HepG2 (cell line): ENCODE data around the gene NSD1. TPM values are rescaled to one million over a fixed set of nuclear protein-coding genes. Genes with fewer than 3 reads are reported as not detected.
A peak's percentile ranks its signal among the peaks of the same experiment; 100 is the strongest.

Experiments
- ATAC-seq: fragments of 200-7000 bp; cut with Tn5 transposase; 3 replicates; pipeline ENCODE4 v1.9.1; 2020; ENCODE audit warnings: mild to moderate bottlenecking, moderate library complexity
- Bru-seq: library from RNA; stranded (reverse); fragments of 400-500 nt; gene quantifications from one replicate; lab custom pipeline; 2021; lab: Mats Ljungman, UMichigan
- BruChase-seq, 2 experiments: library from RNA; stranded (reverse); fragments of 400-500 nt; gene quantifications; one replicate each; lab custom pipeline; 2021; lab: Mats Ljungman, UMichigan
- BruUV-seq: library from RNA; stranded (reverse); fragments of 400-500 nt; replicated peaks from 2 replicates; lab custom pipeline; 2021; lab: Mats Ljungman, UMichigan
- CTCF ChIA-PET: fragments of 300-600 bp; formaldehyde crosslinking; extraction: SDS; loops from one replicate; lab custom pipeline; 2021; ENCODE audit warnings: low total read pairs, inconsistent platforms, low intra/inter-chr PET ratio; lab: Yijun Ruan, JAX
- POLR2A ChIA-PET: fragments of 350-600 bp; sonication (Branson Sonifier 250); formaldehyde crosslinking; loops from one replicate; lab custom pipeline; 2020; ENCODE audit warnings: antibody characterized with exemption, inconsistent platforms; lab: Yijun Ruan, JAX
- DNase-seq: peaks from one replicate; pipeline ENCODE4 v3.0.0-alpha.2; 2015; ENCODE audit warnings: low spot score
- FAIRE-seq: peaks from 3 replicates; lab custom pipeline; 2011; peaks lifted over from hg19 to GRCh38; lab: Jason Lieb, UNC
- H2AFZ ChIP-seq: one replicate; pipeline ENCODE4 v1.6.1; 2011; ENCODE audit warnings: low read length, inconsistent platforms
- H3K27ac ChIP-seq: fragments of 300-600 bp; 3 replicates; pipeline ENCODE4 v1.8.0; 2011; ENCODE audit warnings: mixed run types, mild to moderate bottlenecking, mixed read lengths, low read length, inconsistent platforms; ENCODE audit not compliant: insufficient read depth; ENCODE audit errors: extremely low read length
- H3K27me3 ChIP-seq, 2 experiments: fragments of 200-600 bp in 1 of 2; 2 replicates in 1 of 2; 3 replicates in 1 of 2; pipeline versions ENCODE4 v1.6.0 to v1.8.0; 2011; ENCODE audit warnings: low read length in 2 of 2, mild to moderate bottlenecking in 2 of 2, moderate library complexity in 2 of 2, inconsistent platforms in 1 of 2; ENCODE audit not compliant: insufficient read depth in 2 of 2, control insufficient read depth in 1 of 2
- H3K36me3 ChIP-seq, 2 experiments: fragments of 200-600 bp in 1 of 2; replicated peaks in 1 of 2; 2 replicates in 1 of 2; 3 replicates in 1 of 2; pipeline versions ENCODE4 v1.5.1 to v1.8.0; 2011; ENCODE audit warnings: low read length in 2 of 2, inconsistent platforms in 1 of 2; ENCODE audit not compliant: insufficient read depth in 2 of 2, control insufficient read depth in 1 of 2
- H3K4me1 ChIP-seq: 2 replicates; pipeline ENCODE4 v1.5.1; 2012; ENCODE audit warnings: low read length, inconsistent platforms; ENCODE audit not compliant: insufficient read depth
- H3K4me2 ChIP-seq: 2 replicates; pipeline ENCODE4 v1.6.0; 2011; ENCODE audit warnings: low read depth, low read length, inconsistent platforms
- H3K4me3 ChIP-seq, 3 experiments: fragments of 200-600 bp in 1 of 3; sonication (generic), shearing (Covaris generic) in 1 of 3; replicated peaks in 1 of 3; 2 replicates each; pipeline ENCODE4 v1.5.1; 2011 to 2016; ENCODE audit warnings: low read length in 3 of 3, inconsistent platforms in 2 of 3, low read depth in 2 of 3, mild to moderate bottlenecking in 2 of 3, control low read depth in 1 of 3, mixed read lengths in 1 of 3; ENCODE audit not compliant: insufficient read depth in 1 of 3
- H3K79me2 ChIP-seq: one replicate; pipeline ENCODE4 v1.6.1; 2011; ENCODE audit warnings: low read length, inconsistent platforms; ENCODE audit not compliant: insufficient read depth
- H3K9ac ChIP-seq: 2 replicates; pipeline ENCODE4 v1.6.0; 2011; ENCODE audit warnings: mild to moderate bottlenecking, low read depth, low read length, inconsistent platforms; ENCODE audit not compliant: insufficient read depth
- H3K9me3 ChIP-seq: 2 replicates; pipeline ENCODE4 v1.5.1; 2012; ENCODE audit warnings: mild to moderate bottlenecking, low read length
- H4K20me1 ChIP-seq: 2 replicates; pipeline ENCODE4 v1.6.0; 2011; ENCODE audit warnings: inconsistent platforms, mild to moderate bottlenecking, low read length, moderate library complexity; ENCODE audit not compliant: insufficient read depth
- BRCA1 ChIP-seq: sonication (generic); formaldehyde crosslinking; IDR thresholded peaks from 2 replicates; pipeline ENCODE4 v1.4.0; 2020; ENCODE audit warnings: missing genetic modification reagents
- CENPT ChIP-seq: sonication (generic); formaldehyde crosslinking; IDR thresholded peaks from 2 replicates; pipeline ENCODE4 v1.8.0; 2022; ENCODE audit warnings: low read depth, mild to moderate bottlenecking, moderate library complexity, missing genetic modification reagents
- SNAPC2 ChIP-seq: sonication (generic); formaldehyde crosslinking; IDR thresholded peaks from 2 replicates; pipeline ENCODE4 v1.8.1; 2022; ENCODE audit warnings: mild to moderate bottlenecking, missing genetic modification reagents
- WGBS: methylation state at CpG from one replicate; pipeline ENCODE4 v1.1.6; 2017; ENCODE audit warnings: low lambda C conversion rate; 5-methylcytosine and 5-hydroxymethylcytosine counted together
- in situ Hi-C: cut with HindIII; loops from 2 replicates; pipeline ENCODE4 v1.10.0; 2017; ENCODE audit warnings: low pct_unique_long_range_greater_than_20kb; ENCODE audit not compliant: extremely low pct_ligation_motif_present
- intact Hi-C: fragments of 100-400 bp; cut with micrococcal nuclease; formaldehyde crosslinking; loops from one replicate; pipeline ENCODE4 v1.10.0; 2022; ENCODE audit not compliant: unreplicated experiment
- long read RNA-seq, 2 experiments: library from RNA in 1 of 2; library from polyadenylated mRNA in 1 of 2; stranded (forward) in 1 of 2; unstranded in 1 of 2; transcript quantifications; one replicate each; pipeline ENCODE4 v2.0.0, GENCODE V29; 2019 to 2022
- polyA minus RNA-seq, 3 experiments: library from RNA; depleted of rRNA, polyadenylated mRNA; stranded (reverse); fragments of >200 nt; gene quantifications; 2 replicates each; pipeline ENCODE4 v1.2.3, GENCODE V29; 2011; ENCODE audit warnings: low replicate concordance in 1 of 3
- polyA plus RNA-seq, 8 experiments: library from polyadenylated mRNA; depleted of rRNA in 3 of 8; stranded (reverse) in 7 of 8; unstranded in 1 of 8; fragments of >200 nt; fragmentation: Illumina TruSeq in 4 of 8; extraction: Trizol in 4 of 8; gene quantifications; 2 replicates each; pipeline versions ENCODE4 v1.2.1 to v1.2.3, GENCODE V29; 2011 to 2016; ENCODE audit warnings: low read depth in 4 of 8, missing spikeins in 1 of 8, mixed read lengths in 1 of 8; ENCODE audit not compliant: insufficient read depth in 1 of 8
- total RNA-seq, 5 experiments: library from RNA; depleted of rRNA; stranded (reverse); fragments of >200 nt; fragmentation: Illumina TruSeq; extraction: Trizol; gene quantifications; 2 replicates each; pipeline ENCODE4 v1.2.3, GENCODE V29; 2016; ENCODE audit warnings: low read depth in 1 of 5
- TF ChIP-seq, protein P1 (sequence below): IDR thresholded peaks from 2 replicates; pipeline ENCODE4 v1.6.1; 2016; ENCODE audit warnings: low read depth, missing genetic modification reagents, missing compliant biosample characterization
- TF ChIP-seq, protein P2 (sequence below): sonication (generic); formaldehyde crosslinking; IDR thresholded peaks from 2 replicates; pipeline ENCODE4 v1.8.0; 2022; ENCODE audit warnings: mild to moderate bottlenecking, missing genetic modification reagents; ENCODE audit not compliant: insufficient replicate concordance

NSD1 gene, protein sequence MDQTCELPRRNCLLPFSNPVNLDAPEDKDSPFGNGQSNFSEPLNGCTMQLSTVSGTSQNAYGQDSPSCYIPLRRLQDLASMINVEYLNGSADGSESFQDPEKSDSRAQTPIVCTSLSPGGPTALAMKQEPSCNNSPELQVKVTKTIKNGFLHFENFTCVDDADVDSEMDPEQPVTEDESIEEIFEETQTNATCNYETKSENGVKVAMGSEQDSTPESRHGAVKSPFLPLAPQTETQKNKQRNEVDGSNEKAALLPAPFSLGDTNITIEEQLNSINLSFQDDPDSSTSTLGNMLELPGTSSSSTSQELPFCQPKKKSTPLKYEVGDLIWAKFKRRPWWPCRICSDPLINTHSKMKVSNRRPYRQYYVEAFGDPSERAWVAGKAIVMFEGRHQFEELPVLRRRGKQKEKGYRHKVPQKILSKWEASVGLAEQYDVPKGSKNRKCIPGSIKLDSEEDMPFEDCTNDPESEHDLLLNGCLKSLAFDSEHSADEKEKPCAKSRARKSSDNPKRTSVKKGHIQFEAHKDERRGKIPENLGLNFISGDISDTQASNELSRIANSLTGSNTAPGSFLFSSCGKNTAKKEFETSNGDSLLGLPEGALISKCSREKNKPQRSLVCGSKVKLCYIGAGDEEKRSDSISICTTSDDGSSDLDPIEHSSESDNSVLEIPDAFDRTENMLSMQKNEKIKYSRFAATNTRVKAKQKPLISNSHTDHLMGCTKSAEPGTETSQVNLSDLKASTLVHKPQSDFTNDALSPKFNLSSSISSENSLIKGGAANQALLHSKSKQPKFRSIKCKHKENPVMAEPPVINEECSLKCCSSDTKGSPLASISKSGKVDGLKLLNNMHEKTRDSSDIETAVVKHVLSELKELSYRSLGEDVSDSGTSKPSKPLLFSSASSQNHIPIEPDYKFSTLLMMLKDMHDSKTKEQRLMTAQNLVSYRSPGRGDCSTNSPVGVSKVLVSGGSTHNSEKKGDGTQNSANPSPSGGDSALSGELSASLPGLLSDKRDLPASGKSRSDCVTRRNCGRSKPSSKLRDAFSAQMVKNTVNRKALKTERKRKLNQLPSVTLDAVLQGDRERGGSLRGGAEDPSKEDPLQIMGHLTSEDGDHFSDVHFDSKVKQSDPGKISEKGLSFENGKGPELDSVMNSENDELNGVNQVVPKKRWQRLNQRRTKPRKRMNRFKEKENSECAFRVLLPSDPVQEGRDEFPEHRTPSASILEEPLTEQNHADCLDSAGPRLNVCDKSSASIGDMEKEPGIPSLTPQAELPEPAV (N-terminal part only)
- total RNA-seq (2016; rRNA removed; fragmentation: Illumina TruSeq; extraction: Trizol), result 0.09 and 0.18 TPM in 2 replicates
- total RNA-seq (2016; cell fraction: cytosol; rRNA removed; fragmentation: Illumina TruSeq; extraction: Trizol; ENCODE audit: low read depth), result under 0.01 TPM in 1 of 2 replicates, not detected in the other
- 0.04 and 0.09 TPM in 2 replicates for total RNA-seq (2016; cell fraction: insoluble cytoplasmic fraction; rRNA removed; fragmentation: Illumina TruSeq; extraction: Trizol)
- total RNA-seq (2016; cell fraction: membrane; rRNA removed; fragmentation: Illumina TruSeq; extraction: Trizol), result 0.10 and 0.12 TPM in 2 replicates
- total RNA-seq (2016; cell fraction: nucleus; rRNA removed; fragmentation: Illumina TruSeq; extraction: Trizol), result 0.16 and 0.19 TPM in 2 replicates
- 0.01 and 0.05 TPM in 2 replicates for polyA plus RNA-seq (2011; rRNA removed)
- polyA plus RNA-seq (2011; cell fraction: cytosol; rRNA removed), result under 0.01 and 0.01 TPM in 2 replicates
- 0.06 and 0.09 TPM in 2 replicates for polyA plus RNA-seq (2011; cell fraction: nucleus; rRNA removed)
- 0.01 TPM in 1 of 2 replicates, not detected in the other for polyA plus RNA-seq (2012)
- not detected in 2 replicates for polyA plus RNA-seq (2016; cell fraction: cytosol; fragmentation: Illumina TruSeq; extraction: Trizol; ENCODE audit: low read depth)
- not detected in 2 replicates for polyA plus RNA-seq (2016; cell fraction: insoluble cytoplasmic fraction; fragmentation: Illumina TruSeq; extraction: Trizol; ENCODE audit: low read depth)
- polyA plus RNA-seq (2016; cell fraction: membrane; fragmentation: Illumina TruSeq; extraction: Trizol; ENCODE audit: low read depth), result not detected in 2 replicates
- polyA plus RNA-seq (2016; cell fraction: nucleus; fragmentation: Illumina TruSeq; extraction: Trizol; ENCODE audit: insufficient read depth, low read depth), result 0.07 and 0.29 TPM in 2 replicates
- 0.12 and 50.5 TPM in 2 replicates for polyA minus RNA-seq (2011; rRNA and poly(A)+ RNA removed; ENCODE audit: low replicate concordance)
- polyA minus RNA-seq (2011; cell fraction: cytosol; rRNA and poly(A)+ RNA removed), result 0.10 and 0.26 TPM in 2 replicates
- 0.12 and 0.52 TPM in 2 replicates for polyA minus RNA-seq (2011; cell fraction: nucleus; rRNA and poly(A)+ RNA removed)
- Bru-seq, nascent RNA, result percentile 14 among the genes with signal in this experiment
- percentile 17 among the genes with signal in this experiment for BruChase-seq, experiment 1, labeled RNA remaining after a 6-hour chase
- percentile 15 among the genes with signal in this experiment for BruChase-seq, experiment 2, labeled RNA remaining after a 2-hour chase
- long read RNA-seq, experiment 1, result 0 reads
- long read RNA-seq, experiment 2, result 0 reads

DNA sequence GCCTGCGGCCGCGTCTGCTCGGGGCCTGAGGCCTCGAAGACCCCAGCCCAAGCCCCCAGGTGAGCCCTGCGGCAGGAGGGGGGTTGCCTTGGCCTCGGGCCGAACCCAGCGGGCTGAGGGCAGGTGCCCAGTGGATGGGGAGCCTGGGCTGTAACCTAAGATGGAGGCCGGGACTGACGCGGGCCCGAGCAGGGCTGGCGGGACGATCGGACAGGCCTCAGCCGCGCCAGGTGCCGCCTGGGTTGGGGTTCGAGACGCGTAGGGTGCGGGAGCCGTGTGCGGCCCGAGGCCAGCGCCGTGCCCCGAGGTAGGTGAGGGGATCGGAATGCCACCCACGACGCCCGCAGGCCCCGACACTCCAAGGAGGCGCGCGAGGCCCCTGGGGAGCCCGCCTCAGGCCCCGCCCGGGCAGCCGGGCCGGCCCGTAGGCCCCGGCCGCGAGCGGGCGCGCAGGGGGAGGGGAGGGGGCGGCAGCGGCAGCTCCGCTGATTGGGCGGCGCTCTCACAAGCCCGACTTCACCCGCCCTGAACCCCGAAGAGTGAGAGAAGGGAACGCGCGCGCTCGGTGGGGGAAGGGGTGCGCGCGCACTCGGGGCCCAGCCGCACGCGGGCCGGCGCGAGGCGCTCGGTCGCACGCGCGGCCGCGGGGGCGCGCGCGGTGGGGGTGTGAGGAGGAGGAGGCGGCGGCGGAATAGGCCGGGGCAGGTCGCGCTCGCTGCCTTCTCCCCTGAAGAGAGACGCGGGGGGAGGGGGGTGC lies at the start of gene NSD1:
Gene NSD1 (plus strand): TSS at position 678 of the 757 bp plus-strand sequence. CDS start 1,331 bp downstream, outside the sequence.
- POLR2A ChIA-PET, result no interaction called here
- no peaks in the 10 kb centered on the region for H4K20me1 ChIP-seq
- CTCF ChIA-PET, result no interaction called here
- no peak for TF ChIP-seq CENPT (CRISPR knock-in tag)
- TF ChIP-seq BRCA1 (CRISPR knock-in tag), result no peak
- TF ChIP-seq SNAPC2, result no peak
- TF ChIP-seq, protein P1, sequence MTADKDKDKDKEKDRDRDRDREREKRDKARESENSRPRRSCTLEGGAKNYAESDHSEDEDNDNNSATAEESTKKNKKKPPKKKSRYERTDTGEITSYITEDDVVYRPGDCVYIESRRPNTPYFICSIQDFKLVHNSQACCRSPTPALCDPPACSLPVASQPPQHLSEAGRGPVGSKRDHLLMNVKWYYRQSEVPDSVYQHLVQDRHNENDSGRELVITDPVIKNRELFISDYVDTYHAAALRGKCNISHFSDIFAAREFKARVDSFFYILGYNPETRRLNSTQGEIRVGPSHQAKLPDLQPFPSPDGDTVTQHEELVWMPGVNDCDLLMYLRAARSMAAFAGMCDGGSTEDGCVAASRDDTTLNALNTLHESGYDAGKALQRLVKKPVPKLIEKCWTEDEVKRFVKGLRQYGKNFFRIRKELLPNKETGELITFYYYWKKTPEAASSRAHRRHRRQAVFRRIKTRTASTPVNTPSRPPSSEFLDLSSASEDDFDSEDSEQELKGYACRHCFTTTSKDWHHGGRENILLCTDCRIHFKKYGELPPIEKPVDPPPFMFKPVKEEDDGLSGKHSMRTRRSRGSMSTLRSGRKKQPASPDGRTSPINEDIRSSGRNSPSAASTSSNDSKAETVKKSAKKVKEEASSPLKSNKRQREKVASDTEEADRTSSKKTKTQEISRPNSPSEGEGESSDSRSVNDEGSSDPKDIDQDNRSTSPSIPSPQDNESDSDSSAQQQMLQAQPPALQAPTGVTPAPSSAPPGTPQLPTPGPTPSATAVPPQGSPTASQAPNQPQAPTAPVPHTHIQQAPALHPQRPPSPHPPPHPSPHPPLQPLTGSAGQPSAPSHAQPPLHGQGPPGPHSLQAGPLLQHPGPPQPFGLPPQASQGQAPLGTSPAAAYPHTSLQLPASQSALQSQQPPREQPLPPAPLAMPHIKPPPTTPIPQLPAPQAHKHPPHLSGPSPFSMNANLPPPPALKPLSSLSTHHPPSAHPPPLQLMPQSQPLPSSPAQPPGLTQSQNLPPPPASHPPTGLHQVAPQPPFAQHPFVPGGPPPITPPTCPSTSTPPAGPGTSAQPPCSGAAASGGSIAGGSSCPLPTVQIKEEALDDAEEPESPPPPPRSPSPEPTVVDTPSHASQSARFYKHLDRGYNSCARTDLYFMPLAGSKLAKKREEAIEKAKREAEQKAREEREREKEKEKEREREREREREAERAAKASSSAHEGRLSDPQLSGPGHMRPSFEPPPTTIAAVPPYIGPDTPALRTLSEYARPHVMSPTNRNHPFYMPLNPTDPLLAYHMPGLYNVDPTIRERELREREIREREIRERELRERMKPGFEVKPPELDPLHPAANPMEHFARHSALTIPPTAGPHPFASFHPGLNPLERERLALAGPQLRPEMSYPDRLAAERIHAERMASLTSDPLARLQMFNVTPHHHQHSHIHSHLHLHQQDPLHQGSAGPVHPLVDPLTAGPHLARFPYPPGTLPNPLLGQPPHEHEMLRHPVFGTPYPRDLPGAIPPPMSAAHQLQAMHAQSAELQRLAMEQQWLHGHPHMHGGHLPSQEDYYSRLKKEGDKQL (CRISPR knock-in tag), result no peak
- TF ChIP-seq, protein P2, sequence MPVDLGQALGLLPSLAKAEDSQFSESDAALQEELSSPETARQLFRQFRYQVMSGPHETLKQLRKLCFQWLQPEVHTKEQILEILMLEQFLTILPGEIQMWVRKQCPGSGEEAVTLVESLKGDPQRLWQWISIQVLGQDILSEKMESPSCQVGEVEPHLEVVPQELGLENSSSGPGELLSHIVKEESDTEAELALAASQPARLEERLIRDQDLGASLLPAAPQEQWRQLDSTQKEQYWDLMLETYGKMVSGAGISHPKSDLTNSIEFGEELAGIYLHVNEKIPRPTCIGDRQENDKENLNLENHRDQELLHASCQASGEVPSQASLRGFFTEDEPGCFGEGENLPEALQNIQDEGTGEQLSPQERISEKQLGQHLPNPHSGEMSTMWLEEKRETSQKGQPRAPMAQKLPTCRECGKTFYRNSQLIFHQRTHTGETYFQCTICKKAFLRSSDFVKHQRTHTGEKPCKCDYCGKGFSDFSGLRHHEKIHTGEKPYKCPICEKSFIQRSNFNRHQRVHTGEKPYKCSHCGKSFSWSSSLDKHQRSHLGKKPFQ (CRISPR knock-in tag), result no peak

More for the DNA sequence above, at the start of gene NSD1:
- Histone ChIP-seq H3K27me3 (peaks cover 0 to 11% of the 10 kb centered on the region in 2 experiments; a peak in 2 of 5 replicates), H3K9ac (no peak within 1 kb of the TSS), H3K36me3 (no peaks in the 10 kb centered on the region), H2AFZ (no peak within 1 kb of the TSS), H3K27ac (no peak within 1 kb of the TSS), H3K4me3 (peak within 1 kb of the TSS in 2 of 3 experiments; percentile 16 to 23; a peak in 1 of 6 replicates), H3K4me1 (no peaks in the 10 kb centered on the region), H3K4me2 (peak within 1 kb of the TSS; percentile 45), H3K9me3 (no peaks in the 10 kb centered on the region), H3K79me2 (no peaks in the 10 kb centered on the region)
- ATAC-seq (no peak), FAIRE-seq (no peak), DNase-seq (no peak)
- in situ Hi-C loops, result no loop called here
- intact Hi-C loops, result no loop called here
- BruUV-seq, result no TSS peak
- WGBS, result 90% methylated on average over 68 of the region's 93 CpGs
